HepG2 (cell line): ENCODE results near the gene TCEA3.

Experiments used
- EZH2 ChIP-seq: conservative IDR thresholded peaks from 2 replicates; pipeline ENCODE4 v1.6.1; 2012; ENCODE audit warnings: mild to moderate bottlenecking, low read depth, low read length, moderate library complexity
- SAFB2 ChIP-seq: sonication (generic); formaldehyde crosslinking; IDR thresholded peaks from 2 replicates; pipeline ENCODE4 v1.5.1; 2020; ENCODE audit warnings: missing genetic modification reagents, low read depth, mild to moderate bottlenecking, borderline replicate concordance
- SNRNP70 ChIP-seq: fragments of 200-400 bp; formaldehyde crosslinking; IDR thresholded peaks from 2 replicates; pipeline ENCODE4 v1.6.1; 2017; ENCODE audit warnings: mild to moderate bottlenecking, low read depth, low read length, moderate library complexity
- ZNF136 ChIP-seq: sonication (generic); formaldehyde crosslinking; IDR thresholded peaks from 2 replicates; pipeline ENCODE4 v1.8.1; 2022; ENCODE audit warnings: low read depth, mild to moderate bottlenecking, moderate library complexity, missing genetic modification reagents
- TF ChIP-seq, protein P1 (sequence below): IDR thresholded peaks from 2 replicates; pipeline ENCODE4 v1.6.1; 2012; ENCODE audit warnings: low read depth, low read length, improper control_type of control experiment

DNA sequence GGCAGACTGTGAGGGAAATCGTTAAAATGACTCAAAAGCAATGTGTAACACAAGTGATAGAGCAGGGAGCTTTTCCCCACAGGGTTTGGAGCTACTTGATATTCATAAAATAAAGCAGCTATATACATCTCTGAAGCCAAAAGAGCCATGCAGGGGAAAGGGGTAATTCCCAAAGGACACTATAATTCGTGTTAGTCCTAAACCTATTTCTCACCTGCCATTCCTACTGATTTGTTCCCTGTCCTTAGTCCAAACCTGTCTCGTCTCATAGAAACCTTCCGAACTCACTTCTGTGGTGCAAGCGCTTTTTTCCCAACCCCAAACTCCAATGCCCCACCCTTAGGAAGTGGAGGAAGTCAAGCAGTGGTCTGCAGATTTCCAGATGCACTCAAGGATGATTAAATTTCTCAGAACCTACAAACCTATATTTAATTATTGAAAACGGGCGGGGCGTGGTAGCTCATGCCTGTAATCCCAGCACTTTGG, 79.5 kb downstream of the TCEA3 start:
- TF ChIP-seq ZNF136 (no peak), SNRNP70 (no peak), SAFB2 (CRISPR knock-in tag) (no peak), EZH2 (no peak)
- TF ChIP-seq, protein P1, sequence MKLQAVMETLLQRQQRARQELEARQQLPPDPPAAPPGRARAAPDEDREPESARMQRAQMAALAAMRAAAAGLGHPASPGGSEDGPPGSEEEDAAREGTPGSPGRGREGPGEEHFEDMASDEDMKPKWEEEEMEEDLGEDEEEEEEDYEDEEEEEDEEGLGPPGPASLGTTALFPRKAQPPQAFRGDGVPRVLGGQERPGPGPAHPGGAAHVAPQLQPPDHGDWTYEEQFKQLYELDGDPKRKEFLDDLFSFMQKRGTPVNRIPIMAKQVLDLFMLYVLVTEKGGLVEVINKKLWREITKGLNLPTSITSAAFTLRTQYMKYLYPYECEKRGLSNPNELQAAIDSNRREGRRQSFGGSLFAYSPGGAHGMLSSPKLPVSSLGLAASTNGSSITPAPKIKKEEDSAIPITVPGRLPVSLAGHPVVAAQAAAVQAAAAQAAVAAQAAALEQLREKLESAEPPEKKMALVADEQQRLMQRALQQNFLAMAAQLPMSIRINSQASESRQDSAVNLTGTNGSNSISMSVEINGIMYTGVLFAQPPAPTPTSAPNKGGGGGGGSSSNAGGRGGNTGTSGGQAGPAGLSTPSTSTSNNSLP = no peak
